Motor neuron (in vitro differentiated cells): ENCODE data around the gene PRKAR2A. TPM values are rescaled to one million over a fixed set of nuclear protein-coding genes. Genes with fewer than 3 reads are reported as not detected.
A peak's percentile ranks its signal among the peaks of the same experiment; 100 is the strongest.
"Not testable (repeated sequence)": the region's sequence is repeated elsewhere in the genome, so short reads cannot be mapped to it uniquely, and the experiment has no call there.

Experiments
- ATAC-seq, 8 experiments: fragments of 200-7000 bp; cut with Tn5 transposase; replicated peaks in 6 of 8; 2 replicates each; pipeline ENCODE4 v1.8.0; 2021; ENCODE audit warnings: mild to moderate bottlenecking in 8 of 8, moderate library complexity in 8 of 8
- H3K27ac ChIP-seq, 2 donors: fragments of 250-450 bp; sonication (Bioruptor Pico); 2 replicates each; pipeline ENCODE4 v1.9.0; 2021; ENCODE audit warnings: antibody characterized with exemption in 2 of 2, mild to moderate bottlenecking in 2 of 2, moderate library complexity in 1 of 2
- H3K4me1 ChIP-seq, 2 donors: fragments of 250-450 bp; sonication (Bioruptor Pico); replicated peaks in 1 of 2; 2 replicates each; pipeline ENCODE4 v1.6.1; 2021; ENCODE audit warnings: antibody characterized with exemption in 2 of 2, mild to moderate bottlenecking in 2 of 2, moderate library complexity in 1 of 2
- H3K4me3 ChIP-seq, 5 donors: fragments of 250-450 bp; sonication (Bioruptor Pico); 2 replicates each; pipeline ENCODE4 v1.9.0; 2021; ENCODE audit warnings: antibody characterized with exemption in 5 of 5, mild to moderate bottlenecking in 5 of 5, moderate library complexity in 4 of 5
- WGBS, 10 experiments: fragments of 450-650 bp; shearing (Covaris generic); methylation state at CpG; one replicate each; pipeline ENCODE4 v1.0.0; 2022; 5-methylcytosine and 5-hydroxymethylcytosine counted together
- in situ Hi-C, 9 experiments: fragments of 400-800 bp; cut with MboI; loops; one replicate each; pipeline ENCODE4 v1.15.0; 2021; ENCODE audit warnings: low sequenced_read_pairs in 9 of 9, low pct_unique_long_range_greater_than_20kb in 2 of 9; ENCODE audit not compliant: unreplicated experiment in 9 of 9
- total RNA-seq, 8 experiments: library from RNA; unstranded; fragments of 300-600 nt; gene quantifications; 2 replicates each; pipeline versions ENCODE4 v1.2.3 to v1.2.4, GENCODE V29; 2022

PRKAR2A gene
- total RNA-seq, 8 experiments from 2014 or later: 20.2 to 51.9 (median 41.5) TPM

DNA sequence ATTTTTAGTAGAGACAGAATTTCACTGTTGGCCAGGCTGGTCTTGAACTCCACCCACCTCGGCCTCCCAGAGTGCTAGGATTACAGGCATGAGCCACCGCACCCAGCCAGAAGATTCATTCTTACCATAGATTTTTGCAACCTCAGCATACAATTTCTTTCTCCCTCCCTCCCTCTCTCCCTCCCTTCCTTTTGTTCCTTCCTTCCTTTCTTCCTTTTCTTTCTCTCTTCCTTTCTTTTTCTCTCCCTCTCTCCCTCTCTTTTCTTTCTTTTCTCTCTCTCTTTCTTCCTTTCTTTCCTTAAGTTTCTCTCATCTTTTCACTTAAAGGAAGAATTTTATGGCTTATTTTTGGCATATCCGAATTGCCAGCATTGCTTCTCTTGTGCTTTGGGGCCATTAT, 58.0 kb downstream of the PRKAR2A start:
- WGBS, 10 experiments: 60 to 100% (median 91%) methylated on average over 1 to 3 of the region's 3 CpGs
- no peak for ATAC-seq
- in situ Hi-C loops: no loop called here
- no peak overlapping the region for H3K4me3 ChIP-seq
- H3K4me1 ChIP-seq: no peaks in the 10 kb centered on the region
- no peak overlapping the region for H3K27ac ChIP-seq

DNA sequence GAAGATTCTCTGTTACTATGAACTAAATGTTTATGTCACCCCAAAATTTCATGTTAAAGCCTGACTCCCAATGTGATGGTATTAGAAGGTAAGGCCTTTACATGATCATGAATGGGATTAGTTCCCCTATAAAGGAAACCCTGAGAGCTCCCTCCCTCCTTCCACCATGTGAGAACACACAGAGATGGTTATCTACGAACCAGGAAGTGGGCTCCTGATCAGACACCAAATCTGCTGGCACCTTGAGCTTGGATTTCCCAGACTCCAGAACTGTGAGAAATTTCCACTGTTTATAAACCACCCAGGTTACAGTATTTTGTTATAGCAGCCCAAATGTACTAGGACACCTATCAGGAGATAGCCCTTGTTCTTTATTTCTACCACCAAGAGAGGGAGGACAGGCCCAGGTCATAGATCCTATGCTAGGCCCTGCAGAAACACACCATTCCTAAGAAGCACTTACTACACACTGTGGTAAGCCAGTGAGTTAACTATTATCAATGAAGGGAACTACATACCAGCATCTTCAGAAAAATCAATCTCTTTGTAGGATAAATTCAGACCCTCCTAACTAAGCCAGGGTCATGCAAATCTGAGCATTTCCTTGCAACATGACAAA, 59.0 kb downstream of the PRKAR2A start:
- H3K4me1 ChIP-seq: no peaks in the 10 kb centered on the region
- ATAC-seq: no peak
- WGBS, 10 experiments: 83 to 100% (median 88%) methylated on average over 1 of the region's 1 CpG; no CpG with 5 or more reads in 5 of the 10 experiments
- in situ Hi-C loops: no loop called here
- H3K4me3 ChIP-seq: no peak overlapping the region
- H3K27ac ChIP-seq: no peak overlapping the region

- no peaks in the 10 kb centered on the region for H3K4me1 ChIP-seq
- WGBS, 10 experiments: 75 to 100% (median 88%) methylated on average over 1 to 4 of the region's 4 CpGs; no CpG with 5 or more reads in 1 of the 10 experiments
- no peak for ATAC-seq
- in situ Hi-C loops: no loop called here
- H3K27ac ChIP-seq: no peak overlapping the region
- H3K4me3 ChIP-seq: no peak overlapping the region
These were observed 63.1 kb downstream of the PRKAR2A start for GRCh38 chr3:48784426-48785120.

DNA sequence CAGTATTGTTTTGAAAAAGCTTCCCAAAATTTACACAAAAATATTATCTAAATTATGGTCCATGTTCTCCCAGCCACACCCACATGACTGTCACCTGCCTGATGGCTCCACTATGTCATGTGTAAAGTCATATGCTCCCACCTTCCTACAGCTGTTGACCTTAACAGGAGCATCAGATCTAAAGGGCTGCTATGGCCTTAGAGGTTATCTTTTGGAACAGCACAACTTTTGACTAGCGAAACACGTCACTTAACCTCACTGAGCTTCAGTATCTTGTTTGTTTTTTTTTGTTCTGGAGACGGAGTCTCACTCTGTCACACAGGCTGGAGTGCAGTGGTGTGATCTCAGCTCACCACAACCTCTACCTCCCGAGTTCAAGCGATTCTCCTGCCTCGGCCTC, 64.4 kb downstream of the PRKAR2A start:
- 83 to 100% (median 98%) methylated on average over 1 to 6 of the region's 6 CpGs; no CpG with 5 or more reads in 2 of the 10 experiments for WGBS, 10 experiments
- in situ Hi-C loops: no loop called here

DNA sequence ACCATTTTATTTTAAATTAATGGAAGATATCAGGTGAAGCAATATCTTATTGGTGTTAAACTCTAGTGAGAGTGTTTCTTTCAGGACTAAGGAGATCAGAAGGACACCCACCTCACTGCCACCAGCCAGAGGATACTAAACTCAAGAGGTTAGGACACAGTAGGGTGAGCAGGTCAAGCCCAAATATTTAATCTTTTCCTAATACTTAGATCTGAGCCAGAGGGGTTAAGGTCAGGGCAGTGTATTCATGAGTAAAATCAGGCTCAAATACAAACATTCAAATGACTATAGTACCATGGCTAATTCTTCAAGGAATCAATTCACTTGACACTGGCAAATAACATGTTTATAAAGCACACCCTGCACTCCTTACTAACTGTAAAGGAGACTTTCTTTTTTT, 65.6 kb downstream of the PRKAR2A start:
- no peak overlapping the region for H3K4me3 ChIP-seq

More for the DNA sequence above, 64.4 kb downstream of the PRKAR2A start:
- no peak for ATAC-seq
- Histone ChIP-seq H3K27ac (no peak overlapping the region), H3K4me1 (no peaks in the 10 kb centered on the region), H3K4me3 (no peak overlapping the region)

GRCh38 chr3:48778565-48778964, 69.1 kb downstream of the PRKAR2A start:
- H3K27ac ChIP-seq, ATAC-seq, H3K4me1 ChIP-seq, H3K4me3 ChIP-seq, in situ Hi-C loops: not testable (repeated sequence)
- WGBS, 10 experiments: 60 to 100% (median 90%) methylated on average over 1 to 6 of the region's 8 CpGs; no CpG with 5 or more reads in 4 of the 10 experiments

More for the DNA sequence above, 65.6 kb downstream of the PRKAR2A start:
- H3K27ac ChIP-seq: no peak overlapping the region
- no peak for ATAC-seq
- in situ Hi-C loops: no loop called here
- H3K4me1 ChIP-seq: no peaks in the 10 kb centered on the region

DNA sequence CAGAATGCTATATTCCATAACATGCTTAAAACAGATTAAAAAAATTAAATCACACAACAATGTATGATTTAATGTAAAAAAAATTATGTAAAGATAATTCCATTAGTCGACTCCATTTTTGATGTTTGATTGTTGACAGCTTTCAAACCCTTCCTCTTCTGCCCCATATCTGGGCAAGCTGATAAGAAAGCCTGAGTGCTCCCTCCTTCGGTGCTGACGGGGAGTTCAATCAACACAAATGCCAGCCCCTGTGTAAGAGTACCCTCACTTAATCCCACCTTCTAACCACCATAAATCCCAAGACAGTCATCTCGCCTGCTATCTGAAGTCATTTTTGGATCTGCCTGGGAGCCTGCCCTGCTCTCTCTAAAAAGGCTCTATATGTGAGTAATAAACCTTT, 70.8 kb downstream of the PRKAR2A start:
- in situ Hi-C loops: no loop called here
- Histone ChIP-seq H3K4me1 (no peaks in the 10 kb centered on the region), H3K27ac (no peak overlapping the region), H3K4me3 (no peak overlapping the region)
- WGBS, 10 experiments: 67 to 100% (median 96%) methylated on average over 1 to 3 of the region's 4 CpGs; no CpG with 5 or more reads in 3 of the 10 experiments
- no peak for ATAC-seq

DNA sequence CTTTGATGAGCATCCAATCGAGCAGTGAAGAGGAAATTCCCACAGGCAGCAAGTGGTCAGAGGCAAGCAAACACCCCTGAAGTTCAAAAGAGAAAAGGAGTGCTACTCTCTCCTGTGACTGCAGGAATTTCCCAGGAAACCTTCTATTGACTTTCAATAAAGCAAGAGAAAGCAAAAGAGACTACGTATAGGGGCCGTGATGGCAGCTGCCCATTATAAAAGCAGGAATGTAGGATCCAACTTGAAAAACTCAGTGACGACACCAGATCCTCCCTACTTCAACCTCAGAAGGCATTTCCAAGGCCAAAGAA, 77.5 kb downstream of the PRKAR2A start:
- in situ Hi-C loops: no loop called here
- Histone ChIP-seq H3K4me3 (no peak overlapping the region), H3K27ac (no peak overlapping the region), H3K4me1 (no peaks in the 10 kb centered on the region)
- WGBS, 10 experiments: 33 to 100% (median 80%) methylated on average over 1 to 4 of the region's 4 CpGs; no CpG with 5 or more reads in 3 of the 10 experiments
- no peak for ATAC-seq

- ATAC-seq: no peak
- no peak overlapping the region for H3K4me3 ChIP-seq
- in situ Hi-C loops: no loop called here
- no peaks in the 10 kb centered on the region for H3K4me1 ChIP-seq
- WGBS, 10 experiments: 29 to 100% (median 100%) methylated on average over 1 of the region's 1 CpG; no CpG with 5 or more reads in 3 of the 10 experiments
- no peak overlapping the region for H3K27ac ChIP-seq
These were observed 82.3 kb downstream of the PRKAR2A start for GRCh38 chr3:48765376-48765775.

DNA sequence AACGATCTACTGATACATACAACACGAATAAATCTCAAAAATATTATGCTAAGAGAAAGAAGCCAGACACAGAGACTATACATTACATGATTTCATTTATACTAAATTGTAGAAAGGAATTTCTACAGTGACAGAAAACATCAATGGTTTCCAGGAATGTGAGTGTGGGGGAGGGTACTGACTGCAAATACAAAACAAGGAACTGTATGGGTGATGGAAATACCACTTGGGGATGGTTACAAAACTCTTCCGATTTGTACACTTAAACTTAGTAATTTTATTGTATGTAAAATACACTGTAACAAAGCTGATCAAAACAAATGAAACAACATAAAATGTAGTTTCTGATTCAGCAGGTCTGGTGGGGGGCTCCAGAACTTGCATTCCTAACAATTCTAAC, 84.9 kb downstream of the PRKAR2A start:
- Histone ChIP-seq H3K4me3 (no peak overlapping the region), H3K27ac (no peak overlapping the region), H3K4me1 (no peaks in the 10 kb centered on the region)
- in situ Hi-C loops: no loop called here
- 75 to 100% (median 92%) methylated on average over 2 to 3 of the region's 3 CpGs for WGBS, 10 experiments
- ATAC-seq: no peak

- H3K27ac ChIP-seq, H3K4me3 ChIP-seq, ATAC-seq, in situ Hi-C loops, H3K4me1 ChIP-seq: not testable (repeated sequence)
- 80 to 100% (median 95%) methylated on average over 1 to 5 of the region's 5 CpGs; no CpG with 5 or more reads in 2 of the 10 experiments for WGBS, 10 experiments
These were observed 87.6 kb downstream of the PRKAR2A start for GRCh38 chr3:48759991-48760540.

DNA sequence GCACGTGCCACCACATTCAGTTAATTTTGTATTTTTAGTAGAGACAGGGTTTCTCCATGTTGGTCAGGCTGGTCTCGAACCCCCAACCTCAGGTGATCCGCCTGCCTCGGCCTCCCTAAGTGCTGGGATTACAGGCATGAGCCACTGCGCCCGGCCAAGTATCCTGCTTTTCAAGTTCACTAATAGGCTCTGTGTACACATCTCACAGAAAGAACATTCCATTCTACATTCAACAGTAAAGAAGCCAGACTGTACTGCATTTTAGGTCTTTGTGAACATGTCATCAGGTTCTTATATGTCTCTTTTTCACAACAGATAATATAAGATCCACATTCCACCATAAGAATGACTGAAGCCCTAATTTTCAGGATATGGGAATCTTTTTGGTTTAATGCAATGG, 88.1 kb downstream of the PRKAR2A start:
- H3K4me3 ChIP-seq, in situ Hi-C loops, H3K4me1 ChIP-seq, H3K27ac ChIP-seq: not testable (repeated sequence)
- peak in 1 of 8 experiments; percentile 23 for ATAC-seq
- WGBS, 10 experiments: 93 to 100% (median 99%) methylated on average over 1 to 5 of the region's 6 CpGs; no CpG with 5 or more reads in 6 of the 10 experiments

GRCh38 chr3:48759071-48759470, 88.6 kb downstream of the PRKAR2A start:
- WGBS, 10 experiments: no CpG with 5 or more reads among the region's 4 CpGs
- H3K4me1 ChIP-seq: no peaks in the 10 kb centered on the region
- ATAC-seq: no peak
- in situ Hi-C loops: no loop called here
- H3K27ac ChIP-seq: no peak overlapping the region
- no peak overlapping the region for H3K4me3 ChIP-seq
